Endothelial cell of umbilical vein (primary cell): ENCODE data around the gene RAB28. TPM values are rescaled to one million over a fixed set of nuclear protein-coding genes. Genes with fewer than 3 reads are reported as not detected.

Source experiments
- BruUV-seq: library from RNA; stranded (reverse); fragments of 400-500 nt; replicated peaks from 2 replicates; lab custom pipeline; 2021; lab: Mats Ljungman, UMichigan
- CTCF ChIA-PET: fragments of 300-600, 350-600 bp; sonication (Branson Sonifier 250); formaldehyde crosslinking; loops from one replicate; lab custom pipeline; 2021; ENCODE audit warnings: antibody characterized with exemption, inconsistent platforms; lab: Charles Lee
- POLR2A ChIA-PET: fragments of 300-600, 350-600 bp; sonication (Branson Sonifier 250); formaldehyde crosslinking; loops from one replicate; lab custom pipeline; 2021; ENCODE audit warnings: antibody characterized with exemption, inconsistent platforms; lab: Charles Lee
- DNase-seq: peaks from one replicate; pipeline ENCODE4 v3.0.0-alpha.2; 2011; ENCODE audit warnings: low read depth, low spot score
- FAIRE-seq: peaks from 2 replicates; lab custom pipeline; 2011; peaks lifted over from hg19 to GRCh38; lab: Jason Lieb, UNC
- H2AFZ ChIP-seq: 2 replicates; pipeline ENCODE4 v1.6.0; 2012; ENCODE audit warnings: low read depth, low read length, control low read depth, inconsistent platforms
- H3K27ac ChIP-seq: 2 replicates; pipeline ENCODE4 v1.5.1; 2011; ENCODE audit warnings: low read depth, mild to moderate bottlenecking, control low read depth, low read length, moderate library complexity; ENCODE audit not compliant: insufficient read depth
- H3K27me3 ChIP-seq, 2 experiments: 2 replicates each; pipeline versions ENCODE4 v1.6.0 to v1.6.1; 2011; ENCODE audit warnings: low read length in 2 of 2, mixed read lengths in 1 of 2; ENCODE audit not compliant: control insufficient read depth in 2 of 2, insufficient read depth in 2 of 2
- H3K36me3 ChIP-seq, 2 experiments: 2 replicates in 1 of 2; 3 replicates in 1 of 2; pipeline ENCODE4 v1.5.1; 2011; ENCODE audit warnings: low read length in 2 of 2, mild to moderate bottlenecking in 1 of 2, moderate library complexity in 1 of 2; ENCODE audit not compliant: control insufficient read depth in 2 of 2, insufficient read depth in 2 of 2; ENCODE audit errors: extremely low read depth in 1 of 2
- H3K4me1 ChIP-seq: 3 replicates; pipeline ENCODE4 v1.5.1; 2011; ENCODE audit warnings: mild to moderate bottlenecking, low read length; ENCODE audit not compliant: control insufficient read depth, insufficient read depth; ENCODE audit errors: extremely low read depth
- H3K4me2 ChIP-seq: 2 replicates; pipeline ENCODE4 v1.6.1; 2011; ENCODE audit warnings: low read length, control low read depth, mixed read lengths; ENCODE audit not compliant: insufficient read depth
- H3K4me3 ChIP-seq, 3 experiments: fragments of 200-600 bp in 1 of 3; sonication (generic), shearing (Covaris generic) in 1 of 3; replicated peaks in 1 of 3; 2 replicates each; pipeline ENCODE4 v1.5.1; 2011 to 2016; ENCODE audit warnings: control low read depth in 3 of 3, low read length in 3 of 3, mild to moderate bottlenecking in 2 of 3, inconsistent platforms in 1 of 3, low read depth in 1 of 3, moderate library complexity in 1 of 3; ENCODE audit not compliant: insufficient read depth in 1 of 3
- H3K79me2 ChIP-seq: 2 replicates; pipeline ENCODE4 v1.6.0; 2012; ENCODE audit warnings: low read length, inconsistent platforms; ENCODE audit not compliant: control insufficient read depth, insufficient read depth
- H3K9ac ChIP-seq: replicated peaks from 2 replicates; pipeline ENCODE3; 2011; ENCODE audit warnings: low read length, control low read depth; ENCODE audit not compliant: insufficient read depth; ENCODE audit errors: extremely low read depth
- H3K9me1 ChIP-seq: replicated peaks from 3 replicates; pipeline ENCODE4 v1.6.0; 2011; ENCODE audit warnings: mild to moderate bottlenecking, low read length; ENCODE audit not compliant: control insufficient read depth, insufficient read depth; ENCODE audit errors: extremely low read depth
- H3K9me3 ChIP-seq: replicated peaks from 2 replicates; pipeline ENCODE4 v1.5.1; 2012; ENCODE audit warnings: low read length, inconsistent platforms; ENCODE audit not compliant: control insufficient read depth, insufficient read depth
- H4K20me1 ChIP-seq: replicated peaks from 2 replicates; pipeline ENCODE3; 2011; ENCODE audit warnings: mild to moderate bottlenecking, low read length; ENCODE audit not compliant: control insufficient read depth, insufficient read depth; ENCODE audit errors: extremely low read depth
- EZH2 ChIP-seq: IDR thresholded peaks from 2 replicates; pipeline ENCODE4 v1.6.1; 2012; ENCODE audit warnings: borderline replicate concordance, low read depth, mild to moderate bottlenecking, moderate library complexity, low read length, inconsistent platforms; ENCODE audit not compliant: severe bottlenecking
- FOS ChIP-seq: IDR thresholded peaks from 2 replicates; pipeline ENCODE4 v1.6.1; 2011; ENCODE audit warnings: mild to moderate bottlenecking, low read length, moderate library complexity, borderline replicate concordance; ENCODE audit not compliant: insufficient read depth
- GATA2 ChIP-seq: IDR thresholded peaks from 2 replicates; pipeline ENCODE4 v1.7.0; 2011; ENCODE audit warnings: low read depth, mild to moderate bottlenecking, moderate library complexity, mixed read lengths, low read length; ENCODE audit not compliant: insufficient read length, insufficient read depth
- JUN ChIP-seq: IDR thresholded peaks from 2 replicates; pipeline ENCODE4 v1.6.1; 2011; ENCODE audit warnings: borderline replicate concordance, low read depth; ENCODE audit not compliant: insufficient read length, insufficient read depth
- MYC ChIP-seq: IDR thresholded peaks from one replicate; pipeline ENCODE4 v1.6.1; 2011; ENCODE audit warnings: mild to moderate bottlenecking, low read depth, low read length
- POLR2A ChIP-seq: IDR thresholded peaks from 2 replicates; pipeline ENCODE4 v1.6.1; 2012; ENCODE audit warnings: low read depth, mild to moderate bottlenecking, control low read depth, low read length
- POLR2AphosphoS5 ChIP-seq: IDR thresholded peaks from 2 replicates; pipeline ENCODE4 v1.6.1; 2012; ENCODE audit warnings: low read depth, mild to moderate bottlenecking, control low read depth, low read length, moderate library complexity; ENCODE audit not compliant: insufficient read depth
- dilution Hi-C: fragments of 300-500 bp; cut with MboI; formaldehyde crosslinking; loops from one replicate; pipeline ENCODE4 v1.15.0; 2019; ENCODE audit warnings: low sequenced_read_pairs; ENCODE audit not compliant: extremely low pct_ligation_motif_present
- intact Hi-C: fragments of 100-400 bp; cut with micrococcal nuclease; formaldehyde crosslinking; loops from one replicate; pipeline ENCODE4 v1.10.0; 2022
- polyA plus RNA-seq, 4 experiments: library from polyadenylated mRNA; depleted of rRNA in 3 of 4; stranded (reverse) in 3 of 4; unstranded in 1 of 4; fragments of >200 nt; gene quantifications; 2 replicates each; pipeline versions ENCODE4 v1.2.1 to v1.2.3, GENCODE V29; 2011 to 2012; ENCODE audit warnings: missing spikeins in 1 of 4
- total RNA-seq: library from RNA; stranded (reverse); gene quantifications from 2 replicates; pipeline ENCODE4 v1.2.3, GENCODE V29; 2021
- TF ChIP-seq, protein P1 (sequence below): IDR thresholded peaks from 2 replicates; pipeline ENCODE4 v1.6.1; 2011; ENCODE audit not compliant: insufficient read depth, insufficient read length
- TF ChIP-seq, protein P2 (sequence below), 2 donors: IDR thresholded peaks; 1 replicate in 1 of 2; 2 replicates in 1 of 2; pipeline ENCODE4 v1.5.1; 2011; ENCODE audit warnings: low read length in 2 of 2, mild to moderate bottlenecking in 2 of 2, moderate library complexity in 2 of 2, control low read depth in 1 of 2, inconsistent platforms in 1 of 2, low read depth in 1 of 2; ENCODE audit not compliant: insufficient read depth in 1 of 2; ENCODE audit errors: extremely low read depth in 1 of 2

RAB28 gene
- total and polyA plus RNA-seq, 2 donors (not counting 3 experiments of a cell fraction or from before 2014, with no cell fraction given): 13.0 to 13.2 TPM

DNA sequence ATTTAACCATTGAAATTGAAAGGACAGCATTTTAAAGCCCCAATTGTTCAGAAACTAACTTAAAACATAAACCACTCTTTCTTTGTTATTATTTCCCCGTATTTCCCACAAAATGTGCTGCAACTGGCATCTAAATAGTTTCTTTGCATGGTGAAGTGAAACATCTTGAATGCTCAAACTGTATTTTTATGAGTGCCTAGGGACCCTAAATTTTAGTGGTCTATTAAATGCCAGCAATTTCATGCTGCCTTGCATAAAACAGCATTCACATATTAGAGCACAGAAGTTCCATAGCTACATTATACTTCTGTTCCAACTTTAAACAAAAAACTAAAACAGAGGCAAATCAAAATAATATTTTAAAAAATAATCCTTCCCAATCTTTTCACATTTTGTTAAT lies 5.4 kb downstream of the RAB28 start:
- Histone ChIP-seq H3K4me1 (peaks cover 11% of the 10 kb centered on the region), H3K4me2 (no peak overlapping the region), H3K27me3 (no peaks in the 10 kb centered on the region), H3K27ac (no peak overlapping the region), H3K9ac (no peak overlapping the region), H3K9me1 (no peaks in the 10 kb centered on the region), H4K20me1 (peaks cover 3% of the 10 kb centered on the region), H3K36me3 (no peaks in the 10 kb centered on the region), H3K4me3 (no peak overlapping the region), H3K79me2 (peaks cover 9% of the 10 kb centered on the region), H3K9me3 (no peaks in the 10 kb centered on the region), H2AFZ (no peak overlapping the region)
- intact Hi-C loops: no loop called here
- ChIA-PET POLR2A (no interaction called here), CTCF (no interaction called here)
- DNase-seq (no peak), FAIRE-seq (no peak)
- no TSS peak for BruUV-seq
- dilution Hi-C loops: no loop called here
- TF ChIP-seq POLR2A (no peak), EZH2 (no peak), FOS (no peak), GATA2 (no peak), POLR2AphosphoS5 (no peak), JUN (no peak), MYC (no peak)
- TF ChIP-seq, protein P1, sequence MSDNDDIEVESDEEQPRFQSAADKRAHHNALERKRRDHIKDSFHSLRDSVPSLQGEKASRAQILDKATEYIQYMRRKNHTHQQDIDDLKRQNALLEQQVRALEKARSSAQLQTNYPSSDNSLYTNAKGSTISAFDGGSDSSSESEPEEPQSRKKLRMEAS: no peak
- TF ChIP-seq, protein P2, sequence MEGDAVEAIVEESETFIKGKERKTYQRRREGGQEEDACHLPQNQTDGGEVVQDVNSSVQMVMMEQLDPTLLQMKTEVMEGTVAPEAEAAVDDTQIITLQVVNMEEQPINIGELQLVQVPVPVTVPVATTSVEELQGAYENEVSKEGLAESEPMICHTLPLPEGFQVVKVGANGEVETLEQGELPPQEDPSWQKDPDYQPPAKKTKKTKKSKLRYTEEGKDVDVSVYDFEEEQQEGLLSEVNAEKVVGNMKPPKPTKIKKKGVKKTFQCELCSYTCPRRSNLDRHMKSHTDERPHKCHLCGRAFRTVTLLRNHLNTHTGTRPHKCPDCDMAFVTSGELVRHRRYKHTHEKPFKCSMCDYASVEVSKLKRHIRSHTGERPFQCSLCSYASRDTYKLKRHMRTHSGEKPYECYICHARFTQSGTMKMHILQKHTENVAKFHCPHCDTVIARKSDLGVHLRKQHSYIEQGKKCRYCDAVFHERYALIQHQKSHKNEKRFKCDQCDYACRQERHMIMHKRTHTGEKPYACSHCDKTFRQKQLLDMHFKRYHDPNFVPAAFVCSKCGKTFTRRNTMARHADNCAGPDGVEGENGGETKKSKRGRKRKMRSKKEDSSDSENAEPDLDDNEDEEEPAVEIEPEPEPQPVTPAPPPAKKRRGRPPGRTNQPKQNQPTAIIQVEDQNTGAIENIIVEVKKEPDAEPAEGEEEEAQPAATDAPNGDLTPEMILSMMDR (IDR thresholded peaks at IDR 0.05; ENCODE audit: extremely low read depth in 1 of 2, insufficient read depth in 1 of 2, low read depth in 1 of 2, low read length in 2 of 2): no peak
